HCT116 (cell line): Measurements from ENCODE around the gene EVC. TPM values are rescaled to one million over a fixed set of nuclear protein-coding genes. Genes with fewer than 3 reads are reported as not detected.
"Not testable (repeated sequence)": the region's sequence is repeated elsewhere in the genome, so short reads cannot be mapped to it uniquely, and the experiment has no call there.

Experiments
- ATAC-seq: fragments of 200-7000 bp; cut with Tn5 transposase; 2 replicates; pipeline ENCODE4 v1.9.1; 2020; ENCODE audit warnings: mild to moderate bottlenecking, moderate library complexity
- BruUV-seq: library from RNA; stranded (reverse); fragments of 400-500 nt; replicated peaks from 2 replicates; lab custom pipeline; 2021; lab: Mats Ljungman, UMichigan
- CTCF ChIA-PET: fragments of 300-600 bp; sonication (Branson Sonifier 250); formaldehyde crosslinking; loops from one replicate; lab custom pipeline; 2021; ENCODE audit warnings: antibody characterized with exemption; lab: Charles Lee
- POLR2A ChIA-PET: fragments of 300-600, 350-600 bp; sonication (Branson Sonifier 250); formaldehyde crosslinking; loops from one replicate; lab custom pipeline; 2021; ENCODE audit warnings: antibody characterized with exemption; lab: Charles Lee
- RAD21 ChIA-PET, 2 experiments: fragments of 300-600 bp; sonication (Branson Sonifier 250); formaldehyde crosslinking; loops; one replicate each; lab custom pipeline; 2023; ENCODE audit warnings: low total read pairs in 2 of 2; ENCODE audit not compliant: uncharacterized antibody in 2 of 2, unreplicated experiment in 2 of 2, low non-redundant PET in 1 of 2; lab: Charles Lee
- DNase-seq: peaks from one replicate; pipeline ENCODE4 v3.0.0-alpha.2; 2010; ENCODE audit warnings: low read depth, low spot score
- H2AFZ ChIP-seq: fragments of 200-600 bp; shearing (Covaris generic), sonication (generic); 2 replicates; pipeline ENCODE4 v1.6.1; 2017; ENCODE audit warnings: low read depth, mixed run types, mixed read lengths, antibody characterized with exemption, low read length; ENCODE audit not compliant: poor library complexity, severe bottlenecking
- H3K27ac ChIP-seq: 2 replicates; pipeline ENCODE4 v1.5.1; 2012; ENCODE audit warnings: low read depth, low read length
- H3K27me3 ChIP-seq: fragments of 200-600 bp; sonication (generic); 2 replicates; pipeline ENCODE4 v1.6.1; 2016; ENCODE audit warnings: mixed run types, low read length, mixed read lengths; ENCODE audit not compliant: insufficient read depth
- H3K36me3 ChIP-seq, 2 experiments: fragments of 200-500 bp in 1 of 2; fragments of 200-600 bp in 1 of 2; sonication (Bioruptor generic) in 1 of 2; sonication (generic) in 1 of 2; 2 replicates each; pipeline versions ENCODE4 v1.5.1 to v1.6.1; 2014 to 2016; ENCODE audit warnings: low read length in 2 of 2, inconsistent platforms in 1 of 2, mixed read lengths in 1 of 2, mixed run types in 1 of 2; ENCODE audit not compliant: insufficient read depth in 2 of 2, control insufficient read depth in 1 of 2
- H3K4me1 ChIP-seq, 2 experiments: fragments of 200-600 bp in 1 of 2; sonication (generic) in 1 of 2; 2 replicates each; pipeline versions ENCODE4 v1.5.1 to v1.6.1; 2012 to 2017; ENCODE audit warnings: low read length in 2 of 2, inconsistent platforms in 1 of 2, mild to moderate bottlenecking in 1 of 2, mixed read lengths in 1 of 2, mixed run types in 1 of 2, moderate library complexity in 1 of 2; ENCODE audit not compliant: insufficient read depth in 2 of 2, control insufficient read depth in 1 of 2
- H3K4me2 ChIP-seq: fragments of 200-600 bp; sonication (generic); 2 replicates; pipeline ENCODE4 v1.6.1; 2017; ENCODE audit warnings: mixed run types, low read length, mixed read lengths
- H3K4me3 ChIP-seq, 2 experiments: fragments of 200-600 bp in 1 of 2; sonication (generic) in 1 of 2; replicated peaks in 1 of 2; 2 replicates each; pipeline ENCODE4 v1.5.1; 2011 to 2016; ENCODE audit warnings: low read length in 2 of 2, control low read depth in 1 of 2, low read depth in 1 of 2, mild to moderate bottlenecking in 1 of 2, mixed read lengths in 1 of 2, mixed run types in 1 of 2
- H3K79me2 ChIP-seq: fragments of 200-600 bp; sonication (generic); 2 replicates; pipeline ENCODE4 v1.6.1; 2017; ENCODE audit warnings: mild to moderate bottlenecking, mixed run types, low read length, moderate library complexity, mixed read lengths; ENCODE audit not compliant: insufficient read depth
- H3K9ac ChIP-seq: fragments of 200-600 bp; sonication (generic); 2 replicates; pipeline ENCODE4 v1.6.1; 2016; ENCODE audit warnings: low read length, mixed read lengths
- H3K9me2 ChIP-seq: fragments of 200-600 bp; sonication (generic), shearing (Covaris generic); 2 replicates; pipeline ENCODE4 v1.6.1; 2017; ENCODE audit warnings: mixed run types, mild to moderate bottlenecking, moderate library complexity; ENCODE audit not compliant: insufficient read depth
- H3K9me3 ChIP-seq, 2 experiments: fragments of 200-500 bp in 1 of 2; fragments of 200-600 bp in 1 of 2; sonication (Bioruptor generic) in 1 of 2; sonication (generic) in 1 of 2; 2 replicates each; pipeline ENCODE4 v1.6.1; 2014 to 2017; ENCODE audit warnings: low read length in 2 of 2, mixed read lengths in 2 of 2, inconsistent platforms in 1 of 2, low read depth in 1 of 2, mild to moderate bottlenecking in 1 of 2, mixed run types in 1 of 2, moderate library complexity in 1 of 2; ENCODE audit not compliant: control insufficient read depth in 1 of 2, insufficient read depth in 1 of 2
- H4K20me1 ChIP-seq: fragments of 200-600 bp; sonication (generic), shearing (Covaris generic); 2 replicates; pipeline ENCODE4 v1.6.1; 2017; ENCODE audit warnings: mixed run types, mild to moderate bottlenecking, moderate library complexity; ENCODE audit not compliant: insufficient read depth
- CEBPB ChIP-seq: IDR thresholded peaks from 2 replicates; pipeline ENCODE4 v1.6.1; 2012; ENCODE audit warnings: low read depth
- EGR1 ChIP-seq: IDR thresholded peaks from 2 replicates; pipeline ENCODE4 v1.6.1; 2012; ENCODE audit warnings: low read depth
- ELF1 ChIP-seq: IDR thresholded peaks from 2 replicates; pipeline ENCODE4 v1.6.1; 2012; ENCODE audit warnings: low read depth, borderline replicate concordance
- EZH2phosphoT487 ChIP-seq: fragments of 200-600 bp; IDR thresholded peaks from 2 replicates; pipeline ENCODE4 v1.6.1; 2018; ENCODE audit warnings: antibody characterized with exemption, borderline replicate concordance
- FOSL1 ChIP-seq: IDR thresholded peaks from 2 replicates; pipeline ENCODE4 v1.6.1; 2012; ENCODE audit warnings: low read depth
- JUND ChIP-seq: IDR thresholded peaks from 2 replicates; pipeline ENCODE4 v1.6.1; 2012
- MAX ChIP-seq: IDR thresholded peaks from 2 replicates; pipeline ENCODE4 v1.6.1; 2012
- POLR2AphosphoS5 ChIP-seq: IDR thresholded peaks from 2 replicates; pipeline ENCODE4 v1.6.1; 2011; ENCODE audit warnings: mild to moderate bottlenecking, low read depth, low read length, moderate library complexity
- SP1 ChIP-seq: IDR thresholded peaks from 2 replicates; pipeline ENCODE4 v1.6.1; 2012; ENCODE audit warnings: low read depth
- SRF ChIP-seq: IDR thresholded peaks from 2 replicates; pipeline ENCODE4 v1.6.1; 2012; ENCODE audit warnings: low read depth
- YY1 ChIP-seq: IDR thresholded peaks from 2 replicates; pipeline ENCODE4 v1.6.1; 2011; ENCODE audit warnings: low read length, low read depth, moderate library complexity, mild to moderate bottlenecking; ENCODE audit not compliant: insufficient replicate concordance; ENCODE audit errors: extremely low read depth
- ZNF274 ChIP-seq: fragments of 200-500 bp; sonication (Bioruptor generic); IDR thresholded peaks from 2 replicates; pipeline ENCODE4 v1.6.1; 2014; ENCODE audit warnings: mild to moderate bottlenecking, low read depth, low read length, inconsistent platforms
- intact Hi-C: fragments of 100-400 bp; cut with micrococcal nuclease; formaldehyde crosslinking; loops from 2 replicates; pipeline ENCODE4 v1.10.0; 2022
- total RNA-seq: library from RNA; stranded (reverse); gene quantifications from one replicate; pipeline ENCODE4 v1.2.1, GENCODE V29; 2021; ENCODE audit not compliant: unreplicated experiment

Gene EVC
- total RNA-seq, 1 experiment from 2014 or later: 0.15 TPM

GRCh38 chr4:5810770-5811430 is 99.9 kb downstream of the EVC start:
- TF ChIP-seq YY1: no peak
- TF ChIP-seq POLR2AphosphoS5: no peak
- no peak for TF ChIP-seq SRF
- TF ChIP-seq MAX: no peak
- TF ChIP-seq ZNF274: no peak
- TF ChIP-seq CEBPB: no peak
- no peak for TF ChIP-seq EGR1
- no peak for TF ChIP-seq EZH2phosphoT487
- TF ChIP-seq JUND: no peak
- TF ChIP-seq ELF1: no peak
- TF ChIP-seq SP1: no peak
- TF ChIP-seq FOSL1: no peak
- Histone ChIP-seq H3K9me3 (no peaks in the 10 kb centered on the region), H3K9me2 (no peaks in the 10 kb centered on the region), H2AFZ (no peak overlapping the region), H3K36me3 (no peaks in the 10 kb centered on the region), H3K4me3 (no peak overlapping the region), H3K27me3 (no peaks in the 10 kb centered on the region), H3K4me1 (no peaks in the 10 kb centered on the region), H3K4me2 (no peak overlapping the region), H3K79me2 (no peaks in the 10 kb centered on the region), H3K27ac (no peak overlapping the region), H3K9ac (no peak overlapping the region), H4K20me1 (no peaks in the 10 kb centered on the region)
- BruUV-seq: no TSS peak
- ChIA-PET CTCF (no interaction called here), RAD21 (no interaction called here), POLR2A (no interaction called here)
- intact Hi-C loops: loop anchor here (5.0 to 10.0 kb wide), 3 partner anchors 814 to 1556 kb away; no protein-coding TSS in a partner anchor
- DNase-seq (no peak), ATAC-seq (no peak)

GRCh38 chr4:5812057-5812456 is 101.1 kb downstream of the EVC start:
- H4K20me1 ChIP-seq, H3K9ac ChIP-seq, DNase-seq, H3K9me3 ChIP-seq, POLR2A ChIA-PET, H2AFZ ChIP-seq, H3K4me3 ChIP-seq, H3K9me2 ChIP-seq, H3K36me3 ChIP-seq, H3K27me3 ChIP-seq, RAD21 ChIA-PET, H3K27ac ChIP-seq, ATAC-seq, BruUV-seq, H3K4me2 ChIP-seq, H3K4me1 ChIP-seq, H3K79me2 ChIP-seq: not testable (repeated sequence)
- CTCF ChIA-PET: interaction anchor here (0.8 to 1.6 kb wide), 3 partner anchors 9 to 761 kb away, joined by 4 to 26 read pairs (median 4); partner anchors contain the start of gene STK32B
- intact Hi-C loops: loop anchor here (2.0 to 10.0 kb wide), 4 partner anchors 761 to 1557 kb away; partner anchors contain the start of gene STK32B
